CD4-positive, CD25-positive, alpha-beta regulatory T cell (primary cell): ENCODE results near the gene ZNF318. TPM values are rescaled to one million over a fixed set of nuclear protein-coding genes. Genes with fewer than 3 reads are reported as not detected.
"Not testable (repeated sequence)": the region's sequence is repeated elsewhere in the genome, so short reads cannot be mapped to it uniquely, and the experiment has no call there.

Experiments
- ATAC-seq, 2 donors: fragments of 150-1000 bp; cut with Tn5 transposase; one replicate each; pipeline ENCODE4 v1.10.0; 2021; ENCODE audit warnings: low read depth in 2 of 2, moderate number of reproducible peaks in 2 of 2, moderate library complexity in 1 of 2
- DNase-seq, 3 donors: peaks; one replicate each; pipeline versions ENCODE4 v3.0.0 to v3.0.0-alpha.2; 2012 to 2022; ENCODE audit warnings: mixed read lengths in 1 of 3
- H3K27ac ChIP-seq: one replicate; pipeline ENCODE4 v1.7.0; 2013; ENCODE audit warnings: mild to moderate bottlenecking, low read length; ENCODE audit not compliant: insufficient read depth, poor library complexity, severe bottlenecking
- H3K27me3 ChIP-seq: one replicate; pipeline ENCODE4 v1.7.0; 2013; ENCODE audit warnings: low read length; ENCODE audit not compliant: control insufficient read depth, insufficient read depth
- H3K36me3 ChIP-seq: one replicate; pipeline ENCODE4 v1.7.0; 2013; ENCODE audit warnings: mild to moderate bottlenecking, low read length, moderate library complexity; ENCODE audit not compliant: control insufficient read depth, insufficient read depth
- H3K4me1 ChIP-seq: 2 replicates; pipeline ENCODE4 v1.7.0; 2013; ENCODE audit warnings: mild to moderate bottlenecking, low read length; ENCODE audit not compliant: insufficient read depth, control insufficient read depth, poor library complexity, severe bottlenecking
- H3K4me3 ChIP-seq: one replicate; pipeline ENCODE4 v1.7.0; 2013; ENCODE audit warnings: low read depth, mild to moderate bottlenecking, low read length, moderate library complexity
- H3K9me3 ChIP-seq, 2 experiments: 1 replicate in 1 of 2; 2 replicates in 1 of 2; pipeline ENCODE4 v1.7.0; 2013; ENCODE audit warnings: low read length in 2 of 2, mild to moderate bottlenecking in 1 of 2, moderate library complexity in 1 of 2; ENCODE audit not compliant: control insufficient read depth in 2 of 2
- H3K27ac Mint-ChIP-seq, 3 donors: one replicate each; pipeline ENCODE4 v1.8.0; 2020 to 2022; ENCODE audit warnings: mild to moderate bottlenecking in 3 of 3, mixed read lengths in 3 of 3, moderate library complexity in 2 of 3
- H3K27me3 Mint-ChIP-seq: one replicate; pipeline ENCODE4 v1.8.0; 2022; ENCODE audit warnings: mild to moderate bottlenecking, mixed read lengths
- H3K36me3 Mint-ChIP-seq: one replicate; pipeline ENCODE4 v1.8.0; 2020; ENCODE audit warnings: mixed read lengths
- H3K4me1 Mint-ChIP-seq, 4 donors: one replicate each; pipeline ENCODE4 v1.8.0; 2020 to 2022; ENCODE audit warnings: mixed read lengths in 4 of 4, mild to moderate bottlenecking in 1 of 4
- H3K4me3 Mint-ChIP-seq, 4 donors: one replicate each; pipeline ENCODE4 v1.8.0; 2020 to 2022; ENCODE audit warnings: mild to moderate bottlenecking in 4 of 4, mixed read lengths in 4 of 4, moderate library complexity in 3 of 4
- H3K9me3 Mint-ChIP-seq, 7 donors: one replicate each; pipeline ENCODE4 v1.8.0; 2020 to 2022; ENCODE audit warnings: mixed read lengths in 7 of 7, mild to moderate bottlenecking in 3 of 7, moderate library complexity in 2 of 7
- polyA plus RNA-seq, 4 donors: library from polyadenylated mRNA; unstranded; fragments of 300-500 nt; fragmentation: Illumina TruSeq; gene quantifications; one replicate each; pipeline ENCODE4 v1.2.3, GENCODE V29; 2021
- total RNA-seq: library from RNA; stranded (reverse); gene quantifications from one replicate; pipeline ENCODE4 v1.2.3, GENCODE V29; 2022

The ZNF318 gene, protein sequence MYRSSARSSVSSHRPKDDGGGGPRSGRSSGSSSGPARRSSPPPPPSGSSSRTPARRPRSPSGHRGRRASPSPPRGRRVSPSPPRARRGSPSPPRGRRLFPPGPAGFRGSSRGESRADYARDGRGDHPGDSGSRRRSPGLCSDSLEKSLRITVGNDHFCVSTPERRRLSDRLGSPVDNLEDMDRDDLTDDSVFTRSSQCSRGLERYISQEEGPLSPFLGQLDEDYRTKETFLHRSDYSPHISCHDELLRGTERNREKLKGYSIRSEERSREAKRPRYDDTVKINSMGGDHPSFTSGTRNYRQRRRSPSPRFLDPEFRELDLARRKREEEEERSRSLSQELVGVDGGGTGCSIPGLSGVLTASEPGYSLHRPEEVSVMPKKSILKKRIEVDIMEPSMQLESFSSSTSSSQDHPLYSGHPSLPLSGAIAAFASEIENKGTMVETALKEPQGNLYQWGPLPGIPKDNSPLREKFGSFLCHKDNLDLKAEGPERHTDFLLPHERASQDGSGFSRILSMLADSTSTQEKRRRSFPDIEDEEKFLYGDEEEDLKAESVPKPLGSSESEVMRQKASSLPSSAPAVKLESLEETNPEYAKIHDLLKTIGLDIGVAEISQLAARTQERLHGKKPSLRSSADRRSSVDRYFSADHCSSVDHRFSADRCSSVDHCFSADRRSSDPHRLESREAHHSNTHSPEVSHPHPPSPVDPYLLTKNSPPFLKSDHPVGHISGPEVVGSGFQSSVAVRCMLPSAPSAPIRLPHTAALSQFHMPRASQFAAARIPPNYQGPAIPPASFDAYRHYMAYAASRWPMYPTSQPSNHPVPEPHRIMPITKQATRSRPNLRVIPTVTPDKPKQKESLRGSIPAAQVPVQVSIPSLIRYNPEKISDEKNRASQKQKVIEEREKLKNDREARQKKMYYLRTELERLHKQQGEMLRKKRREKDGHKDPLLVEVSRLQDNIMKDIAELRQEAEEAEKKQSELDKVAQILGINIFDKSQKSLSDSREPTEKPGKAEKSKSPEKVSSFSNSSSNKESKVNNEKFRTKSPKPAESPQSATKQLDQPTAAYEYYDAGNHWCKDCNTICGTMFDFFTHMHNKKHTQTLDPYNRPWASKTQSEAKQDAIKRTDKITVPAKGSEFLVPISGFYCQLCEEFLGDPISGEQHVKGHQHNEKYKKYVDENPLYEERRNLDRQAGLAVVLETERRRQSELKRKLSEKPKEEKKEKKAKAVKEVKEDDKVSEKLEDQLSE (N-terminal part only)
- 32.9 TPM for total RNA-seq
- 1 to 10 TPM; 4.3 to 6.3 (median 5.6) TPM for polyA plus RNA-seq

- Mint-ChIP-seq H3K4me3 (peak within 1 kb of the TSS; percentile 94 to 98 (median 94)), H3K9me3 (no peaks in the 10 kb centered on the region), H3K4me1 (peaks cover 30 to 54% (median 41%) of the 10 kb centered on the region in 4 donors), H3K27me3 (no peaks in the 10 kb centered on the region), H3K27ac (peak within 1 kb of the TSS; percentile 82 to 97 (median 95)), H3K36me3 (peaks cover 9% of the 10 kb centered on the region)
- Histone ChIP-seq H3K27me3 (no peaks in the 10 kb centered on the region), H3K4me1 (peaks cover 41% of the 10 kb centered on the region), H3K27ac (peak within 1 kb of the TSS; percentile 90), H3K9me3 (no peaks in the 10 kb centered on the region), H3K4me3 (peak within 1 kb of the TSS; percentile 93), H3K36me3 (peaks cover 9% of the 10 kb centered on the region)
- DNase-seq (peak; percentile 92 to 98 (median 94)), ATAC-seq (peak; percentile 96 to 97)
These were observed at the start of gene ZNF318 for GRCh38 chr6:43369174-43370002. Gene ZNF318, minus strand, starts transcription at chr6:43369647. Its CDS starts 282 bp downstream, at chr6:43369365.

DNA sequence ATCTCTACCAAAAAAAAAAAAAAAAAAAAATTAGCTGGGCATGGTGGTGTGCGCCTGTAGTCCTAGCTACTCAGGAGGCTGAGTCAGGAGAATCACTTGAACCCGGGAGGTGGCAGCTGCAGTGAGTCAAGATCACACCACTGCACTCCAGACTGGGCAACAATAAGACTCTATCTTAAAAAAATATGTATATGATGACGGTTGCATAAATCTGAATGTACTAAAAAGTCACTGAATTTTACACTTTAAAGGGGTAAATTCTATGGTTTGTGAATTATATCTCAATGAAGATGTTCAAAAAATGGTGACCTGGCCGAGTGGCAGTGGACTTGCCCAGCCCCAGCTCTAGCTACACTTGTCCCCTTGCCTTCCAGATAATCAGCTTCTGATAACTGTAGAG, 47.5 kb upstream of the ZNF318 start:
- H3K27ac Mint-ChIP-seq, result no peak overlapping the region
- DNase-seq, result no peak
- no peaks in the 10 kb centered on the region for H3K4me1 Mint-ChIP-seq
- no peaks in the 10 kb centered on the region for H3K36me3 ChIP-seq
- no peak overlapping the region for H3K4me3 Mint-ChIP-seq
- no peaks in the 10 kb centered on the region for H3K36me3 Mint-ChIP-seq
- H3K9me3 Mint-ChIP-seq, result peaks cover 0 to 2% (median 0%) of the 10 kb centered on the region in 7 donors
- H3K9me3 ChIP-seq, result no peaks in the 10 kb centered on the region
- no peak for ATAC-seq
- H3K4me3 ChIP-seq, result no peak overlapping the region
- H3K4me1 ChIP-seq, result no peaks in the 10 kb centered on the region
- no peaks in the 10 kb centered on the region for H3K27me3 ChIP-seq
- H3K27me3 Mint-ChIP-seq, result peaks cover 10% of the 10 kb centered on the region
- no peak overlapping the region for H3K27ac ChIP-seq

DNA sequence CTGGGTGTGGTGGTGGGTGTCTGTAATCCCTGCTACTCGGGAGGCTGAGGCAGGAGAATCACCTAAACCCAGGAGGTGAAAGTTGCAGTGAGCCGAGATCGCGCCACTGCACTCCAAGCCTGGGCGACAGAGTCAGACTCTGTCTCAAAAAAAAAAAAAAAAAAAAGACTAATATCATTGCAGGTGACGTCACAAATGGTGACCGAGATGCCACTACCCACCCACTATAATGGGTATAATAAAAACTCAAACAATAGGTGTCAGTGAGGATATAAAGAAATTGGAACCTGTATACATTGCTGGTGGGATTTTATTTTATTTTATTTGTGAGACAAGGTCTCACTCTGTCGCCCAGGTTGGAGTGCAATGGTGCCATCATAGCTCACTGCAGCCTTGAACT, 45.8 kb upstream of the ZNF318 start:
- H3K9me3 ChIP-seq, H3K4me3 Mint-ChIP-seq, ATAC-seq, H3K27ac ChIP-seq, H3K4me3 ChIP-seq, H3K4me1 ChIP-seq, H3K9me3 Mint-ChIP-seq, H3K4me1 Mint-ChIP-seq, H3K27me3 ChIP-seq, H3K36me3 ChIP-seq, H3K27ac Mint-ChIP-seq, DNase-seq, H3K36me3 Mint-ChIP-seq: not testable (repeated sequence)
- peaks cover 15% of the 10 kb centered on the region for H3K27me3 Mint-ChIP-seq

DNA sequence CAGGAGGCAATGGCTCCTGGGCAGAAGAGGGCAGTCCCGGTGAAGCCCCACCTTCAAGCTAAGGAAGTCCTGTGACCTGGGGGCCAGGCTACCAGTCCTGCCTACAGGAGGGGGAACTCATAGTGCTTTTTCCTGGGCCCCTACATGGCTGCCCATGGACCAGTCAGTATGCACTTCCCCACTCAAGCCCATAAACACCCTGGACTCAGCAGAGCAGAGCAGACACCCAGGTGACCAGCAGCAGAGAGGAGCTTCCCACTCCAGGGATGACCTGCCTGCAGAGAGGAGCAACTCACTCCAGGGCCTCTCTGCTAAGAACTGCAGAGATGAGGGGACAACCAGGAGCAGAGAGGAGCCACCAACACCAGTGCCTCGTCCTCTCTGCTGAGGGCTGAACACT, 43.6 kb upstream of the ZNF318 start:
- no peaks in the 10 kb centered on the region for H3K9me3 ChIP-seq
- ATAC-seq, result no peak
- no peak overlapping the region for H3K4me3 ChIP-seq
- no peaks in the 10 kb centered on the region for H3K36me3 Mint-ChIP-seq
- H3K9me3 Mint-ChIP-seq, result no peaks in the 10 kb centered on the region
- no peak for DNase-seq
- H3K4me1 Mint-ChIP-seq, result no peaks in the 10 kb centered on the region
- no peaks in the 10 kb centered on the region for H3K4me1 ChIP-seq
- H3K27ac ChIP-seq, result no peak overlapping the region
- no peak overlapping the region for H3K4me3 Mint-ChIP-seq
- H3K27ac Mint-ChIP-seq, result no peak overlapping the region
- peaks cover 3% of the 10 kb centered on the region for H3K27me3 ChIP-seq
- H3K36me3 ChIP-seq, result no peaks in the 10 kb centered on the region
- peaks cover 30% of the 10 kb centered on the region for H3K27me3 Mint-ChIP-seq

GRCh38 chr6:43412541-43412940, 43.1 kb upstream of the ZNF318 start:
- DNase-seq (no peak), ATAC-seq (no peak)
- Histone ChIP-seq H3K4me3 (no peak overlapping the region), H3K36me3 (no peaks in the 10 kb centered on the region), H3K9me3 (no peaks in the 10 kb centered on the region), H3K4me1 (no peaks in the 10 kb centered on the region), H3K27me3 (peaks cover 4% of the 10 kb centered on the region), H3K27ac (no peak overlapping the region)
- Mint-ChIP-seq H3K4me3 (no peak overlapping the region), H3K36me3 (no peaks in the 10 kb centered on the region), H3K4me1 (no peaks in the 10 kb centered on the region), H3K27ac (no peak overlapping the region), H3K9me3 (no peaks in the 10 kb centered on the region), H3K27me3 (peaks cover 30% of the 10 kb centered on the region)

GRCh38 chr6:43410776-43411175, 41.3 kb upstream of the ZNF318 start:
- not testable (repeated sequence) for H3K4me1 Mint-ChIP-seq, DNase-seq, H3K9me3 ChIP-seq, H3K4me3 Mint-ChIP-seq, H3K36me3 ChIP-seq, ATAC-seq, H3K9me3 Mint-ChIP-seq, H3K4me1 ChIP-seq, H3K4me3 ChIP-seq, H3K27me3 ChIP-seq, H3K36me3 Mint-ChIP-seq, H3K27ac ChIP-seq
- Mint-ChIP-seq H3K27ac (peak overlapping the region in 1 of 3 donors; percentile 28), H3K27me3 (peaks cover 26% of the 10 kb centered on the region)

DNA sequence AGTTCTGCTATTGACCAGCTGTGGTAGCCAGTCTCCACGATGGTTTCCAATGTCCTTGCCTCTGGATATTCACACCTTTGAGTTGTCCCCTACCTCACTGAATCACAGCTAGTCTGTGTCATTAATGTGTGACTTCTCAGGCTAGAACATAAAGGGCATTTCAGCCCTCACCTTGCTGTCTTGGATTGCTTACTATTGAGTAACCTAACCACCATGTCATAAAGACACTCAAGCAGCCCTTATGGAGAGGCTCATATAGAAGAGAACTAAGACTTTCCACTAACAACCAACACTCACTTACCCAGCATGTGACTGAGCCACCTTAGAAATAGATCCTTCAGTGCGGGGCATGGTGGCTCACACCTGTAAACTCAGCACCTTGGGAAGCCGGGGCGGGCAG, 38.8 kb upstream of the ZNF318 start:
- Histone ChIP-seq H3K4me3 (no peak overlapping the region), H3K27ac (no peak overlapping the region), H3K27me3 (peaks cover 12% of the 10 kb centered on the region), H3K4me1 (no peaks in the 10 kb centered on the region), H3K9me3 (no peaks in the 10 kb centered on the region), H3K36me3 (no peaks in the 10 kb centered on the region)
- peaks cover 3% of the 10 kb centered on the region for H3K36me3 Mint-ChIP-seq
- H3K4me1 Mint-ChIP-seq, result peaks cover 0 to 2% (median 0%) of the 10 kb centered on the region in 4 donors
- no peak overlapping the region for H3K27ac Mint-ChIP-seq
- ATAC-seq (no peak), DNase-seq (no peak)
- peaks cover 33% of the 10 kb centered on the region for H3K27me3 Mint-ChIP-seq
- H3K4me3 Mint-ChIP-seq, result no peak overlapping the region
- peaks cover 0 to 2% (median 0%) of the 10 kb centered on the region in 7 donors for H3K9me3 Mint-ChIP-seq
